HG03108 (cell line): ENCODE results near the gene NRP1.

Source experiments
- ATAC-seq: cut with Tn5 transposase; IDR thresholded peaks from one replicate; pipeline ENCODE4 v1.9.1; 2021; ENCODE audit warnings: moderate library complexity; ENCODE audit not compliant: unreplicated experiment

NRP1 gene

GRCh38 chr10:33293531-33294170 is 40.8 kb downstream of the NRP1 start:
- ATAC-seq = no peak

- ATAC-seq = no peak
Observed at GRCh38 chr10:33293076-33293475, 41.4 kb downstream of the NRP1 start.

- no peak for ATAC-seq
Observed at GRCh38 chr10:33291053-33291592, 43.3 kb downstream of the NRP1 start.

DNA sequence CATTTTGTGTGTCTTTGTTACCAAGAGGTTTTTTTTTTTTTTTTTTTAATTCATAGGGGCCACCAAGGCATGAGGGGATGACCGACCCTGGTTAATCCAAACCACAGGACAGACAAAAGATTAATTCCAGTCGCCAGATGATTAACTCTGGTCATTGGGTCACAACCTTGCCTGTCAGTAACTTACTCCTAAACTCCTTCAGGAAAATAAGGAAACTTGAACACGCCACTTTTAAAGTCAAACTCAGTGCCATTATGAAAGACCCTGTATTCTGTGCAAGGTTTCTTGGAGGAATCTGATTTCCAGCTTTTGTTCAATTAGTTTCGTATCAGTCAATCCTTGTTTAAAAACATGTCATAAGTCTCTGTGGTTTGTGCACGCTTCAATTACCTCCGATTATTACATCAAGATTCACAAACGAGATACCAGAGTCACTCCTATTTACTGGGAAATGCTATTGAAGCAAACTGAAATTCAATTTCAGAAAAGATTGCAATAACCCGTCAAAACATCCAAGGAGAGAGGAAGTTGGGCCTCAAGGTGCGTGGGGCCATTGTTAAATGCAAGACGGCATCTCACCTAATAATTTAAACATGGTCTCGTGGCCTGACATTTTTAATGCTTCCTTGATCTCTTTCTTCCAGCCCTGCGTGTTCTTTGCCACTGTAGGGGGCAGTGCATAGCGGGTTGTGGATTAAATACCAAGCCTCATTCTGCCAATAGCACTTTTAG is 44.0 kb downstream of the NRP1 start:
- ATAC-seq = no peak

DNA sequence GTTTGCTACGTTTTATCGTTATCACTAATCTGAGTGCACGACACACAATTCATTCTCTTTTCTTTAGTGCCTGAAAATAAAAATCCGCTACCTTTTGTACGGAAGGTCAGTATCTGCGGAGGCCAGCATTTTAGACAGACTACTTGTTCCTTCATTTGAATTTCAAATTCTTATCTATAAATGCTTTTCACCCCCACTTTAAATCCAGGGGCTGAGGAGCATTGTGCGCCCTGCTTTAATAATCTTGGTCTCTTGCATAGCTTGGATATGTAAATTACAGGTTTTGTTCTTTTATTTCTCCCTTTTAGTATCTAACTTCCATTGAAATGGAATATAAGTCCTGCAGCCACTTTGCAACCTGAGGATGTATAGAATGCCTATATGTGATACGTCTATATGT is 44.7 kb downstream of the NRP1 start:
- no peak for ATAC-seq

DNA sequence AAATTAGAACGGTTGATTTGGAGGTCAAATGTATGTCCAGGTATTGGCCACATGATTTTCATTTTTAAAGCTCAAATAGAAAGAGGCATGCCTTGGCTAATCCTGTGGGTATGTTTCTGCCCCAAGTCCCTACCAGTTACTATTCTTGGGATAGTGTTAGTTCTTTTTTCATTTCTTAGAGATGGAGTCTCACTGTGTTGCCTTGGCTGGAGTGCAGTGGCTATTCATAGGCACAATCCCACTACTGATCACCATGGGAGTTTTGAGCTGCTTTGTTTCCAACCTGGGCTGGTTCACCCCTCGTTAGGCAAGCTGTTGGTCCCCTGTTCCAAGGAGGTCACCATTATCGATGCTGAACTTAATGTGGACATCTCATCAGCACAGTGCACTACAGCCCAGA is 46.3 kb downstream of the NRP1 start:
- no peak for ATAC-seq

DNA sequence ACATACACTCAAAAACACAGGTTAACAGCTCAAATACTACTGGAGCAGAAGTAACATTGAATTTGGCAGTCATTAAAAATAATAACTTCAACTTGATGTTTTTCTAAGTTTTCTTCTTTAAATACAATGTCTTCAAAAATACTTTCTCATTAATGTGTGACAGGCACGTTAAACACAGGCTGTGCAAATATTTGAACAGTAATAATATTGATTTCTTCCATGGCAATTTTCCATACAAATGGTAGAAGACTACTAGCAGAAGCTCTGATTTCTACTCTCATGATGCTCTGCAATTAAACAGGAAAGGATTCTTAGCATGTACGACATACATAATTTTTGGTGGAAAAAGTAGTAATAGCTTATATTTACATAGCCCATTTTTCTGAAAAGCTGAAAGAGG is 47.4 kb downstream of the NRP1 start:
- ATAC-seq = no peak

DNA sequence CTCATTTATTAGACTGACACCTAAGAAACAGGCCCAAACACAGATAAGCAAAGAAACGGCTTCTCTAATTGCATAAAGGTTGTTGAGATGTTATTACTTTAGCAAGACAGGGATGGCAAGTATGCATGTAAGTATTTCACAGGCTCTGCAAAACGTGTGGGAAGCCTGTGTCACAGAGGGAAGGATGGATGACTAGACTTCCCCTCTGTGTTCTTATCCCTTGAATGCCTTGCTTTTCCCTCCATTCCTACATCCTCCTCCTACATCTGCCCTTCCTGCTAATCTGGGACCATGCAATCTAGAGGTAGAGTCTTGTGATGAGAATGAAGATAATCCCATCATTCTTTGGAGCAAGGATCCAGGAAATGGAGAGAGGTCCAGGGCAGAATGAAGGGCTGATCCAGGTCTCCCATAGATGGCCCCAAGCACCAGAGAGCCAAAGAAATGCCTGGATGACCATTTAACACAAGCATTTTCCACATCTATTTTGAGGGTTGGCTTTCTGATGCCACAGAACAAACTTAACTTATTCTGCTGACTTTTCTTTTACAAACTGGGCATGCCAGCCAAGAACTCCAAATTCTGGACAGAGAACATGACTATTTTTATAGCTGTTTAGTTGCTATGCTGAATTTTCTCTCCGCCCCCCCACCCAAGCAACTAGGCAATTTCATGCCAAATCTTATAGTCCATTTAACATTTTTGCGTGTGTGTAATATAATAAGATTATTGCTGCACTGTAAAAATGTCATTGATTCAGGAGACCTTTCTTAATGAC is 48.1 kb downstream of the NRP1 start:
- ATAC-seq = no peak

GRCh38 chr10:33284945-33285344 is 49.5 kb downstream of the NRP1 start:
- ATAC-seq = no peak

GRCh38 chr10:33279811-33280602 is 54.5 kb downstream of the NRP1 start:
- no peak for ATAC-seq

- ATAC-seq = no peak
Observed at GRCh38 chr10:33279276-33279675, 55.2 kb downstream of the NRP1 start.

GRCh38 chr10:33278198-33278597 is 56.3 kb downstream of the NRP1 start:
- ATAC-seq = no peak

GRCh38 chr10:33277135-33277536 is 57.3 kb downstream of the NRP1 start:
- ATAC-seq = no peak

GRCh38 chr10:33276282-33276923 is 58.1 kb downstream of the NRP1 start:
- ATAC-seq = no peak

GRCh38 chr10:33274096-33274785 is 60.2 kb downstream of the NRP1 start:
- no peak for ATAC-seq

DNA sequence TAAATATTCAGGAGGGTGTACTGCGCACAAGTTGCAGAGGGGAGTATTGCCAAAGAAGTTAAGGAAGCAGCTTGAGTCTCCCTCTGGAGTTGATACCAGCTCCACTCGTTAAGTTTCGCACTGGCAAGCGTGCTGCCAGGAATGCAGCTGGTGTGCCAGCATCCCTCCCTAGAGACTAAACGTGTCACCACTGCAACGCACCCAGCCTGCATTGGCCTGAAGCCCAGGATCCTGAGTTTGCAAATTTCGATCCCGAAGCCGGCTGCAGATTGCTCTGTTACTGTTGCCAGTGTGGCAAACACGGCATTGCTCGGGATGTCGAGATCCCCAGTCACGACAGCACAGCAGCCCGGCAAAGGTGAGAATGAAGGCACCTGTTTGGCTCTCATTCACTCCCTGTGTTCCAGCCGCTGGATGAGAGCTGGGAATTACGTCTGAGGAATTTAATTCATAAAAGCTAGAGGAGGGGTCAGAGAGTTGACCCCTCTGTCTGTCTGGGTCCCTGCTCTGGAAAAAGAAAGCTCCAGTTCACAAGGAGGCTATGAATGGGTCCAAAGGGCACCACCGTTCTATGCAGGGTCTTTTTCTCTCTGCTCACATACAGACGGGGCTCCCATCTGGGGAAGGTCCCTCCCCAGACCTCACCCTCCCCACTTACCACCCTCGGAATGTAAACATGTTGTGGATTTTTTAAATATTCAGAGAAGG is 61.0 kb downstream of the NRP1 start:
- no peak for ATAC-seq

- no peak for ATAC-seq
Observed at GRCh38 chr10:33272635-33273034, 61.8 kb downstream of the NRP1 start.

DNA sequence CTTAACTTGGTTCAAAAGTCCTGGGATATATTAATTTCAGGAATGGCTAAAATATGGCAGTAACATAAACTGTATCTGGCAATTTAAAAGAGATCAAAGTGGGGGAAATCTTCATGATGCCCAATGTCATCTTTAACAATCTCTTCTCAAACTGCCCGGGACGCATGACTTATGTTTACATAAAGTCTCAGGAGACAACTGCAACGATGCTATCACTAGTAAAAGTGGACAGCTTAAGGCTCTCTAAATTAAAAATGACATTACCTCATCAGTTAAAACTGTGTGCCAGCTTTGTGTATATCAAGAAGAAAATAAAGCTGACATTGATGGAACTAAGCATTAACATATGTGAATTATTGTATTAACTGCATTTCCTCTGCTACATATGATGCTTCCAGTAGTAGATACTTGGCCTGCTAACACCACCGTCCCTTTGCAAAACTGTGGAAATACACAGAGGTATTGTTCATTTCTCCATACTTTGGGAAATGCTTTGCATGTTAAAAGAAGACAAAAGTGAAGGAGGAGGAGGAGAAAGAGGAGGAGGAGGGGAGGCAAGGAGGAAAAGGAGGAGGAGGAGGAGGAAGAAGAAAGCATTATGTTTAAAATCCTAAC is 62.4 kb downstream of the NRP1 start:
- ATAC-seq = no peak

DNA sequence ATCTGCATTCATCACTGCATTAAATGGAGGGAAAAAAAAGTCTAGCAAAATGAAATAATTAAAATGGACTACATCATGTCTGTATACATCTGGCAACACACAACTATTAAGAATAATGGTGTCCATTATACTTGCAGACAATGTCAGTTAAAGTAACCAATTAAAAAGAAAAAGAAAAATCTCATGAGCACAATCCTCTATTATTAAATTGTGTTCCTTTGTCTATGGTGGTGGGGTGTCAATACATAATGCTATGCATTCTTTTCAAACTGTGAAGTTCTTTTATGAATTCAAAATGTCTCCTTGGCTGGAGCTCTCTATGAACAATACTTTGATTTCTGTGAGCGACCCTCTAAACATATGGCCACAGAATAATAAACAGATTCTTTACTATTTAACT is 63.5 kb downstream of the NRP1 start:
- no peak for ATAC-seq
